HEK293 (cell line): ENCODE measurements around the gene SYNCRIP.
A peak's percentile ranks its signal among the peaks of the same experiment; 100 is the strongest.

Experiments used
- CTCF ChIA-PET: fragments of 350-600 bp; formaldehyde crosslinking; extraction: SDS; loops from one replicate; lab custom pipeline; 2021; ENCODE audit warnings: antibody characterized with exemption; lab: Yijun Ruan, JAX
- POLR2A ChIA-PET: fragments of 300-600 bp; formaldehyde crosslinking; extraction: SDS; loops from one replicate; lab custom pipeline; 2020; ENCODE audit warnings: antibody characterized with exemption, inconsistent platforms; lab: Yijun Ruan, JAX
- H3K27ac ChIP-seq: fragments of 200-500 bp; sonication (Bioruptor generic); 2 replicates; pipeline ENCODE4 v1.5.1; 2014; ENCODE audit warnings: low read depth, low read length, control low read depth, inconsistent platforms; ENCODE audit errors: extremely low read depth
- H3K36me3 ChIP-seq, 2 experiments: fragments of 200-500 bp in 1 of 2; sonication (Bioruptor generic) in 1 of 2; 1 replicate in 1 of 2; 2 replicates in 1 of 2; pipeline ENCODE4 v1.5.1; 2014 to 2017; ENCODE audit warnings: inconsistent platforms in 2 of 2, low read length in 2 of 2; ENCODE audit not compliant: control insufficient read depth in 2 of 2, insufficient read depth in 1 of 2
- H3K4me1 ChIP-seq: fragments of 200-500 bp; sonication (Bioruptor generic); 2 replicates; pipeline ENCODE4 v1.5.1; 2014; ENCODE audit warnings: mild to moderate bottlenecking, low read length, inconsistent platforms; ENCODE audit not compliant: control insufficient read depth, insufficient read depth
- H3K4me3 ChIP-seq: 2 replicates; pipeline ENCODE4 v1.5.1; 2011; ENCODE audit warnings: low read depth, mild to moderate bottlenecking, control low read depth, low read length, moderate library complexity
- H3K9me3 ChIP-seq: fragments of 200-500 bp; sonication (Bioruptor generic); 2 replicates; pipeline ENCODE4 v1.5.1; 2014; ENCODE audit warnings: low read depth, low read length, inconsistent platforms; ENCODE audit not compliant: control insufficient read depth, insufficient read depth
- KLF16 ChIP-seq: fragments of 450-650 bp; formaldehyde crosslinking; IDR thresholded peaks from 2 replicates; pipeline ENCODE4 v1.5.1; 2017; ENCODE audit warnings: missing biosample characterization, missing genetic modification characterization
- KLF7 ChIP-seq: fragments of 450-650 bp; formaldehyde crosslinking; IDR thresholded peaks from 2 replicates; pipeline ENCODE4 v1.5.1; 2016; ENCODE audit warnings: missing biosample characterization, missing genetic modification characterization, borderline replicate concordance
- MZF1 ChIP-seq: fragments of 450-650 bp; formaldehyde crosslinking; IDR thresholded peaks from 2 replicates; pipeline ENCODE4 v1.5.1; 2017; ENCODE audit warnings: missing biosample characterization, missing genetic modification characterization, borderline replicate concordance
- PRDM1 ChIP-seq: fragments of 450-650 bp; formaldehyde crosslinking; IDR thresholded peaks from 2 replicates; pipeline ENCODE4; 2016; ENCODE audit warnings: missing biosample characterization, missing genetic modification characterization
- ZNF19 ChIP-seq: fragments of 450-650 bp; formaldehyde crosslinking; IDR thresholded peaks from 2 replicates; pipeline ENCODE4; 2016; ENCODE audit warnings: missing biosample characterization, missing genetic modification characterization, low read depth
- ZNF366 ChIP-seq: fragments of 450-650 bp; formaldehyde crosslinking; conservative IDR thresholded peaks from 2 replicates; pipeline ENCODE4 v1.5.1; 2016; ENCODE audit warnings: missing biosample characterization, missing genetic modification characterization
- ZNF394 ChIP-seq: fragments of 450-650 bp; formaldehyde crosslinking; IDR thresholded peaks from 2 replicates; pipeline ENCODE4 v1.5.1; 2016; ENCODE audit warnings: missing biosample characterization, missing genetic modification characterization, mild to moderate bottlenecking, moderate library complexity, borderline replicate concordance
- ZNF549 ChIP-seq: fragments of 450-650 bp; IDR thresholded peaks from 2 replicates; pipeline ENCODE4 v1.5.1; 2018; ENCODE audit warnings: missing biosample characterization, missing genetic modification characterization, mild to moderate bottlenecking, inconsistent platforms, moderate library complexity
- ZNF596 ChIP-seq: fragments of 450-650 bp; IDR thresholded peaks from 2 replicates; pipeline ENCODE4 v1.5.0; 2018; ENCODE audit warnings: missing biosample characterization, mild to moderate bottlenecking, missing genetic modification characterization, moderate library complexity
- ZNF768 ChIP-seq: fragments of 450-650 bp; formaldehyde crosslinking; IDR thresholded peaks from 2 replicates; pipeline ENCODE4 v1.5.1; 2018; ENCODE audit warnings: missing biosample characterization, mild to moderate bottlenecking, missing genetic modification characterization
- TF ChIP-seq, protein P1 (sequence below): fragments of 450-650 bp; formaldehyde crosslinking; IDR thresholded peaks from 2 replicates; pipeline ENCODE4 v1.5.1; 2016; ENCODE audit warnings: missing biosample characterization, missing genetic modification characterization
- TF ChIP-seq, protein P2 (sequence below): fragments of 450-650 bp; formaldehyde crosslinking; IDR thresholded peaks from 2 replicates; pipeline ENCODE4 v1.5.1; 2016; ENCODE audit warnings: missing biosample characterization, missing genetic modification characterization
- TF ChIP-seq, protein P3 (sequence below): fragments of 450-650 bp; formaldehyde crosslinking; IDR thresholded peaks from 2 replicates; pipeline ENCODE4 v1.5.1; 2017; ENCODE audit warnings: missing biosample characterization, missing genetic modification characterization

Gene SYNCRIP

DNA sequence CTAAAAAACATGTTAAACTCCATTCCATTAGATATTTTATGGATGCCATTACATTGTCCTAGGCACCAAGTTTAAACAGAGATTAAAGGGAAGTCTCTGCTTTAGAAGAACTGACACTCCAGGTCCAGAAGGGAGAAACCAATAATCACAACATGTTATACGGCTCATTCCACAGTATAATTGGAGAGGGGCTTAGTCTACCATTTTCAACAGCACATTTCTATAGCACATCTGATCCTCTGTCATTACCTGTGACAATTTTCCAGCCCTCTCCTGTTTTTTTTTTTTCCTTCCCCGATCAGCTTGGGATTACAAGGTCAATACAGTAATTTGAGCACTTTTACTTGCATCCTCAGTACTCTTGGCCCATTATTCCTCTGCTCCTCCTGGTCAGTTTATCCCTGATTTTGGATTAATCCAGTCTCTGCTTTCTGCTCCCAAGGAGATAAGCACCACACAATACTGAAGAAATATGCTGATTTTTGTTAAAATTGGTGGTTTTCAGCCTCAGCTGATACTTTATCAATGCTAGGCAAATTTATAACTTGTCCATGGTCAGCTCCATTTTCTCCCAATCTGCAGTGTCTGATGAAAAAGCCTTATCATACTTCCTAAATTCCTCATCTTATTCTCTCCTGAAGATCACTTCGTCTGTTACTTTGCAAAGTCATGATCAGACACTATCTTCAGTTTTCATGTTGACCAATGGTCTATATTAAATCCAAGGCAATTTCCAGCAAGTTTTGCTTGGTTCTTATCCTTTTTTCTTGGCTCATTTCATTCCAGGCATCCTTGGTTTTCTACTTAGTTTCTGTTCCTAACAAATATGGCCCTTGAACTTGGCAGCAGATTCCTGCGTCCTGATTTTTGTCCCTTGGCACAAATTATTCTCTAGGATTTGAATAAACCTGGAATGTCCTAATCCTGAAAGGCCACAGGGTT is 30.8 kb upstream of the SYNCRIP start (continued):
- TF ChIP-seq, protein P1, sequence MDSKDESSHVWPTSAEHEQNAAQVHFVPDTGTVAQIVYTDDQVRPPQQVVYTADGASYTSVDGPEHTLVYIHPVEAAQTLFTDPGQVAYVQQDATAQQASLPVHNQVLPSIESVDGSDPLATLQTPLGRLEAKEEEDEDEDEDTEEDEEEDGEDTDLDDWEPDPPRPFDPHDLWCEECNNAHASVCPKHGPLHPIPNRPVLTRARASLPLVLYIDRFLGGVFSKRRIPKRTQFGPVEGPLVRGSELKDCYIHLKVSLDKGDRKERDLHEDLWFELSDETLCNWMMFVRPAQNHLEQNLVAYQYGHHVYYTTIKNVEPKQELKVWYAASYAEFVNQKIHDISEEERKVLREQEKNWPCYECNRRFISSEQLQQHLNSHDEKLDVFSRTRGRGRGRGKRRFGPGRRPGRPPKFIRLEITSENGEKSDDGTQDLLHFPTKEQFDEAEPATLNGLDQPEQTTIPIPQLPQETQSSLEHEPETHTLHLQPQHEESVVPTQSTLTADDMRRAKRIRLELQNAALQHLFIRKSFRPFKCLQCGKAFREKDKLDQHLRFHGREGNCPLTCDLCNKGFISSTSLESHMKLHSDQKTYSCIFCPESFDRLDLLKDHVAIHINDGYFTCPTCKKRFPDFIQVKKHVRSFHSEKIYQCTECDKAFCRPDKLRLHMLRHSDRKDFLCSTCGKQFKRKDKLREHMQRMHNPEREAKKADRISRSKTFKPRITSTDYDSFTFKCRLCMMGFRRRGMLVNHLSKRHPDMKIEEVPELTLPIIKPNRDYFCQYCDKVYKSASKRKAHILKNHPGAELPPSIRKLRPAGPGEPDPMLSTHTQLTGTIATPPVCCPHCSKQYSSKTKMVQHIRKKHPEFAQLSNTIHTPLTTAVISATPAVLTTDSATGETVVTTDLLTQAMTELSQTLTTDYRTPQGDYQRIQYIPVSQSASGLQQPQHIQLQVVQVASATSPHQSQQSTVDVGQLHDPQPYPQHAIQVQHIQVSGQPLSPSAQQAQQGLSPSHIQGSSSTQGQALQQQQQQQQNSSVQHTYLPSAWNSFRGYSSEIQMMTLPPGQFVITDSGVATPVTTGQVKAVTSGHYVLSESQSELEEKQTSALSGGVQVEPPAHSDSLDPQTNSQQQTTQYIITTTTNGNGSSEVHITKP (tag by site-specific recombination) = peak; percentile 71; the same call in 1 of the 2 replicates
- TF ChIP-seq KLF16 = no peak

DNA sequence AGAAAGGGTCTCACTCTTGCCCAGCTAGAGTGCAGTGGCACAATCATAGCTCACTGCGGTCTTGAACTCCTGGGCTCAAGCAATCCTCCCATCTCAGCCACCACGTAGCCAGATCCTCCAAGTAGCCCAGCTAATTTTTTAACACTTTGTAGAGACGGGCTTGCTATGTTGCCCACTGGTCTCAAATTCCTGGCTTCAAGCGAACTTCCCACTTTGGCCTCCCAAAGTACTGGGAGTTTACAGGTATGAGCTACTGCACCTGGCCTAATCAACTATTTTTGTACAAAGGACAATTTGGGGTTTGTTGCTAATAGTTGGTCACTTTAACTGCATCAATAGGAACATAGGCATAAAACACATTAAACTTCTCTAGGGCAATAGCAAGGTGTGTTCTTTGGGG is 29.9 kb upstream of the SYNCRIP start:
- Histone ChIP-seq H3K4me3 (no peak overlapping the region), H3K27ac (no peak overlapping the region), H3K36me3 (peaks cover 0 to 33% of the 10 kb centered on the region in 2 experiments; a peak in 2 of 3 replicates), H3K4me1 (0 out of 2 replicates have a peak, but pooled peaks cover 7% of the 10 kb centered on the region), H3K9me3 (no peaks in the 10 kb centered on the region)
- ChIA-PET CTCF (no interaction called here), POLR2A (interaction anchor here (0.6 to 2.7 kb wide), 3 partner anchors 29 to 786 kb away, joined by 3 to 23 read pairs (median 4); partner anchors contain the start of gene SYNCRIP)
- TF ChIP-seq ZNF19 (tag by site-specific recombination) = no peak

DNA sequence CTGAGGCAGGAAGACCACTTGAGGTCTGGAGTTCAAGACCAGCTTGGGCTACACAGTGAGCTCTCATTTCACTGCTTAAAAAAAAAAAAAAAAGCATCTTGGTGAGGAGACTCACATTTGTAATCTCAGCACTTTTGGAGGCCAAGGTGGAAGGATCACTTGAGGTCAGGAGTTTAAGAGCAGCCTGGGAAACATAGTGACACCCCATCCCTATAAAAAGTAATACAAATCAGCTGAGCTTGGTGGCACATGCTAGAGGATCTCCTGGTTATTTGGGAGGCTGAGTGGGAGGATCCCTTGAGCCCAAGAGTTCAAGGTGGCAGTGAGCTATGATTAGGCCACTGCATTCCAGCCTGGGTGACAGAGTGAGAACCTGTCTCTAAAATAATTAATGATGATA is 29.4 kb upstream of the SYNCRIP start:
- ChIA-PET POLR2A (interaction anchor here (0.6 to 2.7 kb wide), 8 partner anchors 10 to 785 kb away, joined by 3 to 23 read pairs (median 3); partner anchors contain the start of gene SYNCRIP), CTCF (interaction anchor here (0.7 to 0.9 kb wide), 2 partner anchors 19 to 136 kb away, joined by 3 to 4 read pairs; no protein-coding TSS in a partner anchor)
- Histone ChIP-seq H3K36me3 (peaks cover 0 to 28% of the 10 kb centered on the region in 2 experiments; a peak in 2 of 3 replicates), H3K4me3 (no peak overlapping the region), H3K9me3 (no peaks in the 10 kb centered on the region), H3K4me1 (0 out of 2 replicates have a peak, but pooled peaks cover 7% of the 10 kb centered on the region), H3K27ac (no peak overlapping the region)
- TF ChIP-seq, protein P2, sequence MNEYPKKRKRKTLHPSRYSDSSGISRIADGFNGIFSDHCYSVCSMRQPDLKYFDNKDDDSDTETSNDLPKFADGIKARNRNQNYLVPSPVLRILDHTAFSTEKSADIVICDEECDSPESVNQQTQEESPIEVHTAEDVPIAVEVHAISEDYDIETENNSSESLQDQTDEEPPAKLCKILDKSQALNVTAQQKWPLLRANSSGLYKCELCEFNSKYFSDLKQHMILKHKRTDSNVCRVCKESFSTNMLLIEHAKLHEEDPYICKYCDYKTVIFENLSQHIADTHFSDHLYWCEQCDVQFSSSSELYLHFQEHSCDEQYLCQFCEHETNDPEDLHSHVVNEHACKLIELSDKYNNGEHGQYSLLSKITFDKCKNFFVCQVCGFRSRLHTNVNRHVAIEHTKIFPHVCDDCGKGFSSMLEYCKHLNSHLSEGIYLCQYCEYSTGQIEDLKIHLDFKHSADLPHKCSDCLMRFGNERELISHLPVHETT = no peak

DNA sequence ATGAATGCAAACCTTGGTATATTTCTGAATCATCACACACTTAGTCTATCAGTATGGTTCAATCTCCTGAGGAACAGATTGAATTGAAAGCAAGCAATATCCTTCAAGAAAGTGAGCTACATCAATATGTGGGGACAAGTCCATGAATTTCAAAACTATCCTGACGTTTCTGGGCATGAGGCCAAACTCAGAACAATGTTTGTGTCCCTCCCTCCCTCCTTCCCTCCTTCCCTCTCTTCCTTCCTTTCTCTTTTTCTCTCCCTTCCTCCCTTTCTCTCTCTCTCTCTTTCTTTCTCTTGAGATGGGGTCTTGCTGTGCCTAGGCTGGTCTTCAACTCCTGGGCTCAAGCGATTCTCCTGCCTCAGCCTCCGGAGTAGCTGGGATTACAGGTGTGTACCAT is 27.9 kb upstream of the SYNCRIP start:
- H3K27ac ChIP-seq = no peak overlapping the region
- CTCF ChIA-PET = interaction anchor here (0.6 to 1.6 kb wide), 4 partner anchors 8 to 1668 kb away, joined by 3 to 13 read pairs (median 4); no protein-coding TSS in a partner anchor

More for the DNA sequence above, 27.9 kb upstream of the SYNCRIP start:
- H3K36me3 ChIP-seq = peaks cover 0 to 13% of the 10 kb centered on the region in 2 experiments; a peak in 2 of 3 replicates
- no peak overlapping the region for H3K4me3 ChIP-seq
- POLR2A ChIA-PET = interaction anchor here (1.8 to 1.9 kb wide), 2 partner anchors 8 to 27 kb away, joined by 19 to 22 read pairs; partner anchors contain the start of gene SYNCRIP
- H3K4me1 ChIP-seq = 0 out of 2 replicates have a peak, but pooled peaks cover under 1% of the 10 kb centered on the region
- H3K9me3 ChIP-seq = no peaks in the 10 kb centered on the region
- TF ChIP-seq, protein P3, sequence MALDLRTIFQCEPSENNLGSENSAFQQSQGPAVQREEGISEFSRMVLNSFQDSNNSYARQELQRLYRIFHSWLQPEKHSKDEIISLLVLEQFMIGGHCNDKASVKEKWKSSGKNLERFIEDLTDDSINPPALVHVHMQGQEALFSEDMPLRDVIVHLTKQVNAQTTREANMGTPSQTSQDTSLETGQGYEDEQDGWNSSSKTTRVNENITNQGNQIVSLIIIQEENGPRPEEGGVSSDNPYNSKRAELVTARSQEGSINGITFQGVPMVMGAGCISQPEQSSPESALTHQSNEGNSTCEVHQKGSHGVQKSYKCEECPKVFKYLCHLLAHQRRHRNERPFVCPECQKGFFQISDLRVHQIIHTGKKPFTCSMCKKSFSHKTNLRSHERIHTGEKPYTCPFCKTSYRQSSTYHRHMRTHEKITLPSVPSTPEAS (tag by site-specific recombination) = no peak
- TF ChIP-seq KLF7 (tag by site-specific recombination) = no peak
- TF ChIP-seq ZNF366 (tag by site-specific recombination) = peak; percentile 90
- TF ChIP-seq PRDM1 (tag by site-specific recombination) = peak; percentile 96
- TF ChIP-seq ZNF394 (tag by site-specific recombination) = peak; percentile 40; the same call in 1 of the 2 replicates
- TF ChIP-seq ZNF768 (tag by site-specific recombination) = no peak
- peak; percentile 28; the same call in 1 of the 2 replicates for TF ChIP-seq MZF1 (tag by site-specific recombination)
- TF ChIP-seq ZNF596 (tag by site-specific recombination) = peak; percentile 63; the same call in 1 of the 2 replicates
- TF ChIP-seq ZNF549 (tag by site-specific recombination) = no peak
